Stimulated activated CD8-positive, alpha-beta memory T cell treated with anti-CD3 and anti-CD28 coated beads, Interleukin-15, amount 100 ng/mL, for 4 hours (primary cell): ENCODE measurements around the gene SPAST.
A peak's percentile ranks its signal among the peaks of the same experiment; 100 is the strongest.
"Not testable (repeated sequence)": the region's sequence is repeated elsewhere in the genome, so short reads cannot be mapped to it uniquely, and the experiment has no call there.

Experiments used
- DNase-seq, 2 donors: peaks; one replicate each; pipeline ENCODE4 v3.0.0-alpha.2; 2020; ENCODE audit warnings: low read depth in 2 of 2

The SPAST gene, protein sequence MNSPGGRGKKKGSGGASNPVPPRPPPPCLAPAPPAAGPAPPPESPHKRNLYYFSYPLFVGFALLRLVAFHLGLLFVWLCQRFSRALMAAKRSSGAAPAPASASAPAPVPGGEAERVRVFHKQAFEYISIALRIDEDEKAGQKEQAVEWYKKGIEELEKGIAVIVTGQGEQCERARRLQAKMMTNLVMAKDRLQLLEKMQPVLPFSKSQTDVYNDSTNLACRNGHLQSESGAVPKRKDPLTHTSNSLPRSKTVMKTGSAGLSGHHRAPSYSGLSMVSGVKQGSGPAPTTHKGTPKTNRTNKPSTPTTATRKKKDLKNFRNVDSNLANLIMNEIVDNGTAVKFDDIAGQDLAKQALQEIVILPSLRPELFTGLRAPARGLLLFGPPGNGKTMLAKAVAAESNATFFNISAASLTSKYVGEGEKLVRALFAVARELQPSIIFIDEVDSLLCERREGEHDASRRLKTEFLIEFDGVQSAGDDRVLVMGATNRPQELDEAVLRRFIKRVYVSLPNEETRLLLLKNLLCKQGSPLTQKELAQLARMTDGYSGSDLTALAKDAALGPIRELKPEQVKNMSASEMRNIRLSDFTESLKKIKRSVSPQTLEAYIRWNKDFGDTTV

GRCh38 chr2:32063310-32064020 is at the start of gene SPAST:
TSS of gene SPAST (plus strand) at chr2:32063556. CDS start at chr2:32063832, 276 bp downstream.
- DNase-seq = peak; percentile 94 to 96

DNA sequence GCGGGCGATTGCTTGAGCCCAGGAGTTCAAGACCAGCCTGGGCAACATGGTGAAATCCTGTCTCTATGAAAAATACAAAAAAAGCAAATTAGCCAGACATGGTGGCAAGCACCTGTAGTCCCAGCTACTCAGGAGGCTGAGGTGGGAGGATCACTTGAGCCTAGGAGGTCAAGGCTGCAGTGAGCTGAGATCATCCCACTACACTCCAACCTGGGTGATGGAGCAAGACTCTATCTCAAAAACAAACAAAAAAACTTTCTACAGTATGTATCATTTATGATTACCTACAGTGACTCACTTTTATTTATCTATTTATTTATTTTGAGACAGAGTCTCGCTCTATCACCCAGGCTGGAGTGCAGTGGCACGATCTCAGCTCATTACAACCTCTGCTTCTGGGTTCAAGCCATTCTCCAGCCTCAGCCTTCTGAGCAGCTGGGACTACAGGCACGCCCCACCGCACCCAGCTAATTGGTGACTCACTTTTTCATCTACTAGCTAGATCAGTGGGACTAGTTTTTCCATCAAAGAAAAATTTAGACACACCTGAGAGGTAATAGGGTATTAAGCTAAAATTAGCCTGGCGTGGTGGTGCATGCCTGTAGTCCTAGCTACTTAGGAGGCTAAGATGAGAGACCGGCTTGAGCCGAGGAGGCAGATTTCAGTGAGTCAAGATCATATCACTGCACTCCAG is 44.4 kb upstream of the SPAST start:
- DNase-seq = not testable (repeated sequence)

GRCh38 chr2:32034198-32034887 is 29.0 kb upstream of the SPAST start:
- not testable (repeated sequence) for DNase-seq

GRCh38 chr2:32039447-32040219 is 23.7 kb upstream of the SPAST start, which contains the start of gene DPY30:
TSS of gene DPY30 (minus strand) at chr2:32039805. CDS start at chr2:32039456, 349 bp downstream.
- DNase-seq = peak; percentile 77 to 80

DNA sequence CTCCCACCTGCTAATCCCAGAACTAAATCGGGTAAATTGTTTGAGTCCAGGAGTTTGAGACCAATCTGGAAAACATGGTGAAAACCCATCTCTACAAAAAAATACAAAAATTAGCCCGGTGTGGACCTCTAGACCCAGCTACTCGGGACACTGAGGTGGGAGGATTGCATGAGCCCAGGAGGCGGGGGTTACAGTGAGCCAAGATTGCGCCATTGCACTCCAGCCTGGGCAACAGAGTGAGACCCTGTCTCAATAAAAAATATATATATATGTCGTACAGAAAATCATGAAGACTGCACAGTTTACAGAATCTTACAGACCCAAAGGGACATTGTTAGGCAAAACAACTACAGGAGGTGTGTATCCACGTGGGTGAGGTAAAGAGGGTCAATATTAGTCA is 19.8 kb upstream of the SPAST start:
- no peak for DNase-seq

- DNase-seq = no peak
Observed at GRCh38 chr2:32051836-32052439, 11.4 kb upstream of the SPAST start.

GRCh38 chr2:32054583-32054982 is 8.8 kb upstream of the SPAST start:
- DNase-seq = not testable (repeated sequence)

DNA sequence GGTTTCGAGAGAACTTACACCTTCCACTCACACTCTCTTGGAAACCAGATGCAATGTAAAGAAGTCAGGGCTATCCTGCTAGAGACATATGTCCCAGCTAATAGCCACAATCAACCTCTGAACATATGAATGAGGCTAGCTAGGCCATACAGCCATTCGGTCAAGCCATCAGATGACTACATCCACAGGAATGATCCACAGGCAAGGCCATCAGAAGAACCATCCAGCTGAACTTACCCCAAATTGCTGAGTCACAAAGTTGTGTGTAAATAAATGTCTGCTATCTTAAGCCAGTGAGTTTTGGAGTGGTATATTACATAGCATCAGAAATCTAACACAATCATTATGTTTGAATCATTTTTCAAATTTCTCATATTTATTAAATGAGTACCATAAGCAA is 5.2 kb upstream of the SPAST start:
- no peak for DNase-seq

DNA sequence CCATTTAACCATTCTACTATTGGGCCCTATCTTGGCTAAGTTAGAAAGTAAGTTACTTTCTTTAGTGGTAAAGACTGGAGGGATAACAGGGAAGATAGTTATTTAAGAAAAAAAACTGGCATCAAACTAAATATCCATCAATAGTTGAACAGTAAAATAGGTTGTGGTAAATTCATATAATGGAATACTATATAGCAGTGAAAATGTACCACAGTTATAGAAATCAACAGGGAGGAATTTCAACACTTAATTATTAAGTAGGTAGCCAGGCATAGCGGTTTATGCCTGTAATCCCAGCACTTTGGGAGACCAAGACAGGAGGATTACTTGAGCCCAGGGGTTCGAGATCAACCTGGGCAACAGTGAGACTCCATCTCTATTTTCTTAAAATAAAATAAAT is 3.1 kb upstream of the SPAST start:
- no peak for DNase-seq

GRCh38 chr2:32061430-32061829 is 1.9 kb upstream of the SPAST start:
- DNase-seq = no peak

- no peak for DNase-seq
Observed at GRCh38 chr2:32061973-32062861, 1.1 kb upstream of the SPAST start.

DNA sequence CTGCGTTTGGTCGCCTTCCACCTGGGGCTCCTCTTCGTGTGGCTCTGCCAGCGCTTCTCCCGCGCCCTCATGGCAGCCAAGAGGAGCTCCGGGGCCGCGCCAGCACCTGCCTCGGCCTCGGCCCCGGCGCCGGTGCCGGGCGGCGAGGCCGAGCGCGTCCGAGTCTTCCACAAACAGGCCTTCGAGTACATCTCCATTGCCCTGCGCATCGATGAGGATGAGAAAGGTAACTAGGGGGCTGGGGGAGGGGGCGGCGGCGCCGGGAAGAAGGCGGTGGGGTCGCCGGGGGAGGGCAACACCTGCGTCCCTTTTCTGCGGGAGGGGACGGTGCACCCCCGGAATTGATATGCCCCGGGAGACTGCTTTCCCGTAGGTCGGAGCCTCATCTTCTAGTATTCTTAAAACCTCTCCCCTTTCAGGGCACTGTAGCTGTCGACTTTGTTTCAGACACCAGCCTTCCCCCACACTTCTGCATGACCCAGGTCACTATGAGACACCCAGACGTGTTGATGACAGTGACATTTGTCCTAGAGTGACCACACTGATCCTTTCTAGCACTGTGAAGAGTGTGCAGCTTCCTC is 755 bp downstream of the SPAST start:
- no peak for DNase-seq

- DNase-seq = no peak
Observed at GRCh38 chr2:32064713-32065112, 1.4 kb downstream of the SPAST start.

GRCh38 chr2:32067549-32067948 is 4.2 kb downstream of the SPAST start:
- DNase-seq = no peak

DNA sequence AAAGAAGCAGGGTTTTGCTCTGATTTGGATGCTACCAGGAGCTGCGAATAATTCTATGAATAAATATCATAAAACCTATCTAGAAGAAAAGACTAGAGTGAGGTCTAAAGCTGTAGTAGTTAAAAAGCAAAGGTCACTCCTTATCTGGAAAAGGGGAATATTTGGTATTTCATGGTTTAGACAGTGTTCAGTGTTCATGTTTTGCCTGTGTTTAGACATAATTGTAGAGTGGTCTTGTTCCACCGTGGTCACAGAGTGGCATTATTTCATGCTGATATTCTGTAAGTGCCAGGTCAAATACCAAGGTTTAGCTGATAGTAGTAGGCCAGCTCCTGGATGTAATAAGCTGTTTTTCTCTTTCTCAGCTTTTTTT is 10.8 kb downstream of the SPAST start:
- no peak for DNase-seq

DNA sequence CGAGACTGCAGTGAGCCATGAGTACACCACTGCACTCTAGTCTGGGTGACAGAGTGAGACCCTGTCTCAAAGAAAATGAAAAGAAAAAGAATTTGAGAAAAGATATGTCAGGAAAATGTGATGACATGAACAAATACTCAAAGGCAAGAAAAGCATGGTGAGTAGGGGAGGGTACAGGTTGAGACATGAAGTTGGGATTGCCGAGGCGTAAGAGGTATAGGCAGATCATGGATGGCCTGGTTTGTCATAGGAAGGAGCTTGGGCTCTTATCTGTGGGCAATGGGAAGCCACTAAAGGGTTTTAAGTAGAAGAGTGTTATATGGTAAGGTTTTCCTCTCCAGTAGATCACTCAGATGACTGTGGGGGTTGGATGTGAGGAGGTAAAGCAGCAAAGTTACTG is 32.3 kb downstream of the SPAST start:
- no peak for DNase-seq

GRCh38 chr2:32108111-32108510 is 44.8 kb downstream of the SPAST start:
- no peak for DNase-seq

DNA sequence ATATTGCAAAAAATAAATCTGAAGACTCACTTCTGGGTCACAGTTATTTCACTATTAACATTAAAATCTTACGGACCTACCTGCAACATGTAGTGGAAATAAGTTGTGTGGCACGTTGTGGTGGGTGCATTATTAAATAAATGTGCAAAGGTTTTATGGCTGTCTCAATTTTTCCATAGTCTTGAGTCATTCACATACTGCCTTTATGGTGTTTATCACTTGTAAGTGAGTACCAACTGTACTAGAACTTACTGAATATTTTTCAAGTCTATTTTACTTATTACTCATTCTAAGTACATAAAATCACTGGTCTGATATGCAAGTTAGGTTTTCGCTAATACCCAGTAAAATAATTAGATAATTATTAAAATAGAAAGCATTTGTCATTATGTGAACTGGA is 54.7 kb downstream of the SPAST start:
- no peak for DNase-seq

DNA sequence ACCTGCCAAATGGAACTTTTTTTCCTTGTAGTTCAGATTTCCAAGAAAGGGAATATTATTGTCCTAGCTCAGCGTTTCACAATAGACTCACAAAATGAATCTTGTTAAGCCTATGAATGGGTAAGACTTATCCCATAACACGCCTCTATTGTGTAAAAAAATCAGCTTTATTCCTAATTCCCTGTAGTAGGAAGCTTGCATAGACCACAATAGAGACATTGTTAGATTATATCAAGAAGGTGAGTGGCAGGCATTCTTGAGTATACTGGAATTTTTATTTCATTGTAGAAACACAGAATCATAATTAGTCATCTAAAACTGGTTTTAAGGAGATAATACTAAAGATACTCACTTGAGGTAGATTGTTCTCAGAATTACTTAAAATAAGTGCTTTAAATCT is 55.8 kb downstream of the SPAST start:
- no peak for DNase-seq
